ENCODE results near the gene GPR22. TPM values are rescaled to one million over a fixed set of nuclear protein-coding genes. Genes with fewer than 3 reads are reported as not detected.

The GPR22 gene
- total and polyA plus RNA-seq, 7 experiments from 2014 or later, result 0.17 to 0.20 TPM; not detected in 5

DNA sequence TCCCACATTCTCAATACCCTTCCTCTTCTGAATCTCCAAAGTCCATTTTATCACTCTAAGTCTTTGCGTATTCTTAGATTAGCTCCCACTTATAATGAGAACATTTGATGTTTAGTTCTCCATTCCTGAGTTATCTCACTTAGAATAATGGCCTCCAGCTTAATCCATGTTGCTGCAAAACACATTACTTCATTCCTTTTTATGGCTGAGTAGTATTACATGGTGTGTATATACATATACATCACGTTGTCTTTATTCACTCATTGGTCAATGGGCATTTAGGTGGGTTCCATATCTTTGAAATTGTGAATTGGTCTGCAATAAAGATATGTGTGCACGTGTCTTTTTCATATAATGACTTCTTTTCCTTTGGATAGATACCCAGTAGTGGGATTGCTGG, 32.3 kb downstream of the GPR22 start:
- Mint-ChIP-seq H3K4me1 (peaks cover 5 to 43% (median 21%) of the 10 kb centered on the region in 7 donors), H3K27me3 (no peaks in the 10 kb centered on the region), H3K9me3 (peaks cover 0 to 7% (median 0%) of the 10 kb centered on the region in 11 donors), H3K27ac (no peak overlapping the region), H3K36me3 (peaks cover 0 to 40% (median 35%) of the 10 kb centered on the region in 5 donors), H3K4me3 (no peak overlapping the region)
- no peaks in the 10 kb centered on the region for H3K27me3 ChIP-seq (ENCODE audit: control insufficient read depth in 2 of 2, insufficient read depth in 2 of 2, low read length in 2 of 2)
- no peaks in the 10 kb centered on the region for H3K4me1 ChIP-seq (ENCODE audit: control insufficient read depth in 2 of 2, insufficient read depth in 2 of 2, low read length in 2 of 2)
- DNase-seq, result no peak
- ChIA-PET POLR2A (no interaction called here), CTCF (no interaction called here)
- peaks cover 0 to 5% (median 5%) of the 10 kb centered on the region in 3 experiments for H3K36me3 ChIP-seq (ENCODE audit: control insufficient read depth in 2 of 3, insufficient read depth in 3 of 3, low read length in 3 of 3)
- H3K4me3 ChIP-seq (ENCODE audit: low read length), result no peak overlapping the region
- H3K27ac ChIP-seq (ENCODE audit: low read depth, low read length), result no peak overlapping the region
- H3K9me3 ChIP-seq (ENCODE audit: control insufficient read depth in 2 of 3, low read length in 3 of 3), result no peaks in the 10 kb centered on the region
- ATAC-seq, result no peak
- intact Hi-C loops (cut with micrococcal nuclease), result no loop called here

- Histone ChIP-seq H3K4me1 (ENCODE audit: control insufficient read depth in 2 of 2, insufficient read depth in 2 of 2, low read length in 2 of 2) (no peaks in the 10 kb centered on the region), H3K4me3 (ENCODE audit: low read length) (no peak overlapping the region), H3K9me3 (ENCODE audit: control insufficient read depth in 2 of 3, low read length in 3 of 3) (no peaks in the 10 kb centered on the region), H3K27me3 (ENCODE audit: control insufficient read depth in 2 of 2, insufficient read depth in 2 of 2, low read length in 2 of 2) (no peaks in the 10 kb centered on the region), H3K36me3 (ENCODE audit: control insufficient read depth in 2 of 3, insufficient read depth in 3 of 3, low read length in 3 of 3) (peaks cover 0 to 5% (median 5%) of the 10 kb centered on the region in 3 experiments), H3K27ac (ENCODE audit: low read depth, low read length) (no peak overlapping the region)
- Mint-ChIP-seq H3K9me3 (peaks cover 0 to 5% (median 0%) of the 10 kb centered on the region in 11 donors), H3K27me3 (no peaks in the 10 kb centered on the region), H3K36me3 (peaks cover 0 to 39% (median 37%) of the 10 kb centered on the region in 5 donors), H3K27ac (no peak overlapping the region), H3K4me1 (peaks cover 3 to 42% (median 20%) of the 10 kb centered on the region in 7 donors), H3K4me3 (no peak overlapping the region)
- intact Hi-C loops (cut with micrococcal nuclease), result no loop called here
- ChIA-PET CTCF (no interaction called here), POLR2A (no interaction called here)
- DNase-seq (no peak), ATAC-seq (no peak)
Measured at GRCh38 chr7:107502797-107503196, 32.9 kb downstream of the GPR22 start.

DNA sequence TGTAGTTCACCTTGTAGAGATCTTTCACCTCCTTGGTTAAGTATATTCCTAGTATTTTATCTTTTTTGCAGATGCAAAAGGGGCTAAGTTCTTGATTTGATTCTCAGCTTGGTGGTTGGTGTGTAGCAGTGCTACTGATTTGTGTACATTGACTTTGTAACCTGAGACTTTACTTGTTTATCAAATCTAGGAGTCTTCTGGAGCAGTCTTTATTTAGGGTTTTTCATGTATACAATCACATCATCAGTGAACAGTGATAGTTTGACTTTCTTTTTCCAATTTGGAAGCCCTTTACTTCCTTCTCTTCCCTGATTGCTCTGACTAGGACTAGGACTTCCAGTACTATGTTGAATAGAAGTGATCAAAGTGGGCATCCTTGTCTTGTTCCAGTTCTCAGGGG, 33.8 kb downstream of the GPR22 start:
- CTCF ChIA-PET, result no interaction called here
- intact Hi-C loops (cut with micrococcal nuclease), result no loop called here

DNA sequence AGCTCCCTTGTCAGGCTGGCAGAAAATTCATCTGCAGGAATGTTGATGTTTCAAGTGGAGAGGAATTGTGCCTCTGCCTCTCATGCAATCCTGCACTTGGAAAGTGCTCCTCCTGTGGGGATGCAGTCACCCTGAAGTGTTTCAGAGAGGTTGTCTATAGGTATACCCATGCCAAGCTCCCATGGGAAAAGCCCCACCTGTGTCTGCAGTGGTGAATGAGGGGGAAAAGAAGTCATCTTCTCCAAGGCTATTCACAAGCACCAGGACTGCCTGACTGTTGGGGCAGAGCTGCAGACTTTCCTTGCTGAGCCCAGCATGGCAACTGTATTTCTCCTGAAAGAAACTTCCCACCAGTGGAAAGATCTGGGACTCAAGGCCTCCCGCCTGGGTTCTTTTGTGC, 35.5 kb downstream of the GPR22 start:
- POLR2A ChIA-PET, result no interaction called here
- Histone ChIP-seq H3K4me3 (ENCODE audit: low read length) (no peak overlapping the region), H3K9me3 (ENCODE audit: control insufficient read depth in 2 of 3, low read length in 3 of 3) (no peaks in the 10 kb centered on the region), H3K27me3 (ENCODE audit: control insufficient read depth in 2 of 2, insufficient read depth in 2 of 2, low read length in 2 of 2) (no peaks in the 10 kb centered on the region), H3K27ac (ENCODE audit: low read depth, low read length) (no peak overlapping the region), H3K4me1 (ENCODE audit: control insufficient read depth in 2 of 2, insufficient read depth in 2 of 2, low read length in 2 of 2) (no peaks in the 10 kb centered on the region), H3K36me3 (ENCODE audit: control insufficient read depth in 2 of 3, insufficient read depth in 3 of 3, low read length in 3 of 3) (peaks cover 0 to 5% (median 5%) of the 10 kb centered on the region in 3 experiments)
- peaks cover 0 to 5% (median 0%) of the 10 kb centered on the region in 11 donors for H3K9me3 Mint-ChIP-seq
- no peak overlapping the region for H3K4me3 Mint-ChIP-seq
- CTCF ChIA-PET, result no interaction called here
- ATAC-seq (no peak), DNase-seq (no peak)
- no peaks in the 10 kb centered on the region for H3K27me3 Mint-ChIP-seq
- intact Hi-C loops (cut with micrococcal nuclease), result no loop called here
- no peak overlapping the region for H3K27ac Mint-ChIP-seq
- peaks cover 3 to 34% (median 23%) of the 10 kb centered on the region in 5 donors for H3K36me3 Mint-ChIP-seq
- H3K4me1 Mint-ChIP-seq, result peaks cover 11 to 42% (median 19%) of the 10 kb centered on the region in 7 donors

More for the DNA sequence above, 33.8 kb downstream of the GPR22 start:
- Histone ChIP-seq H3K4me1 (ENCODE audit: control insufficient read depth in 2 of 2, insufficient read depth in 2 of 2, low read length in 2 of 2) (no peaks in the 10 kb centered on the region), H3K9me3 (ENCODE audit: control insufficient read depth in 2 of 3, low read length in 3 of 3) (no peaks in the 10 kb centered on the region), H3K27me3 (ENCODE audit: control insufficient read depth in 2 of 2, insufficient read depth in 2 of 2, low read length in 2 of 2) (no peaks in the 10 kb centered on the region), H3K4me3 (ENCODE audit: low read length) (no peak overlapping the region), H3K36me3 (ENCODE audit: control insufficient read depth in 2 of 3, insufficient read depth in 3 of 3, low read length in 3 of 3) (peaks cover 0 to 5% (median 5%) of the 10 kb centered on the region in 3 experiments), H3K27ac (ENCODE audit: low read depth, low read length) (no peak overlapping the region)
- H3K36me3 Mint-ChIP-seq, result peaks cover 2 to 37% (median 32%) of the 10 kb centered on the region in 5 donors
- ATAC-seq, result no peak
- H3K4me3 Mint-ChIP-seq, result no peak overlapping the region
- no peak for DNase-seq
- H3K27me3 Mint-ChIP-seq, result no peaks in the 10 kb centered on the region
- H3K27ac Mint-ChIP-seq, result no peak overlapping the region
- peaks cover 5 to 37% (median 16%) of the 10 kb centered on the region in 7 donors for H3K4me1 Mint-ChIP-seq
- POLR2A ChIA-PET, result no interaction called here
- H3K9me3 Mint-ChIP-seq, result peaks cover 0 to 5% (median 0%) of the 10 kb centered on the region in 11 donors

GRCh38 chr7:107505997-107506673, 36.3 kb downstream of the GPR22 start:
- H3K27me3 Mint-ChIP-seq, result no peaks in the 10 kb centered on the region
- ChIA-PET CTCF (no interaction called here), POLR2A (no interaction called here)
- H3K4me3 Mint-ChIP-seq, result no peak overlapping the region
- Histone ChIP-seq H3K27me3 (ENCODE audit: control insufficient read depth in 2 of 2, insufficient read depth in 2 of 2, low read length in 2 of 2) (no peaks in the 10 kb centered on the region), H3K27ac (ENCODE audit: low read depth, low read length) (no peak overlapping the region), H3K9me3 (ENCODE audit: control insufficient read depth in 2 of 3, low read length in 3 of 3) (no peaks in the 10 kb centered on the region), H3K36me3 (ENCODE audit: control insufficient read depth in 2 of 3, insufficient read depth in 3 of 3, low read length in 3 of 3) (peaks cover 0 to 5% (median 5%) of the 10 kb centered on the region in 3 experiments), H3K4me1 (ENCODE audit: control insufficient read depth in 2 of 2, insufficient read depth in 2 of 2, low read length in 2 of 2) (no peaks in the 10 kb centered on the region), H3K4me3 (ENCODE audit: low read length) (no peak overlapping the region)
- peaks cover 15 to 48% (median 25%) of the 10 kb centered on the region in 7 donors for H3K4me1 Mint-ChIP-seq
- peaks cover 3 to 38% (median 29%) of the 10 kb centered on the region in 5 donors for H3K36me3 Mint-ChIP-seq
- DNase-seq (no peak), ATAC-seq (peak; percentile 8)
- H3K27ac Mint-ChIP-seq, result no peak overlapping the region
- intact Hi-C loops (cut with micrococcal nuclease), result no loop called here
- peaks cover 0 to 5% (median 0%) of the 10 kb centered on the region in 11 donors for H3K9me3 Mint-ChIP-seq

GRCh38 chr7:107506674-107507339, 37.0 kb downstream of the GPR22 start:
- POLR2A ChIA-PET, result no interaction called here
- peaks cover 0 to 5% (median 5%) of the 10 kb centered on the region in 3 experiments for H3K36me3 ChIP-seq (ENCODE audit: control insufficient read depth in 2 of 3, insufficient read depth in 3 of 3, low read length in 3 of 3)
- Mint-ChIP-seq H3K4me3 (no peak overlapping the region), H3K9me3 (peaks cover 0 to 5% (median 0%) of the 10 kb centered on the region in 11 donors), H3K27ac (no peak overlapping the region), H3K27me3 (no peaks in the 10 kb centered on the region), H3K36me3 (peaks cover 3 to 40% (median 29%) of the 10 kb centered on the region in 5 donors), H3K4me1 (peaks cover 16 to 54% (median 27%) of the 10 kb centered on the region in 7 donors)
- no peaks in the 10 kb centered on the region for H3K27me3 ChIP-seq (ENCODE audit: control insufficient read depth in 2 of 2, insufficient read depth in 2 of 2, low read length in 2 of 2)
- no peaks in the 10 kb centered on the region for H3K4me1 ChIP-seq (ENCODE audit: control insufficient read depth in 2 of 2, insufficient read depth in 2 of 2, low read length in 2 of 2)
- no peak for DNase-seq
- CTCF ChIA-PET, result no interaction called here
- peak; percentile 49 for ATAC-seq
- H3K9me3 ChIP-seq (ENCODE audit: control insufficient read depth in 2 of 3, low read length in 3 of 3), result no peaks in the 10 kb centered on the region
- H3K4me3 ChIP-seq (ENCODE audit: low read length), result no peak overlapping the region
- intact Hi-C loops (cut with micrococcal nuclease), result no loop called here
- H3K27ac ChIP-seq (ENCODE audit: low read depth, low read length), result no peak overlapping the region
